HepG2 (cell line): Measurements from ENCODE around the gene MFAP4. TPM values are rescaled to one million over a fixed set of nuclear protein-coding genes. Genes with fewer than 3 reads are reported as not detected.

Experiments used
- AFF4 ChIP-seq: sonication (generic); formaldehyde crosslinking; IDR thresholded peaks from 2 replicates; pipeline ENCODE4 v1.4.0; 2020; ENCODE audit warnings: missing genetic modification reagents
- CHD4 ChIP-seq: fragments of 200-600 bp; sonication (generic); IDR thresholded peaks from 2 replicates; pipeline ENCODE4 v1.7.0; 2017; ENCODE audit warnings: mild to moderate bottlenecking, low read length, borderline replicate concordance
- EED ChIP-seq: sonication (generic); formaldehyde crosslinking; IDR thresholded peaks from 2 replicates; pipeline ENCODE4 v1.5.0; 2020; ENCODE audit warnings: mild to moderate bottlenecking, missing genetic modification reagents
- HOXA9 ChIP-seq: sonication (generic); formaldehyde crosslinking; IDR thresholded peaks from 2 replicates; pipeline ENCODE4 v1.8.1; 2022; ENCODE audit warnings: missing genetic modification reagents, mild to moderate bottlenecking, moderate library complexity, borderline replicate concordance
- PLRG1 ChIP-seq: fragments of 450-650 bp; conservative IDR thresholded peaks from 2 replicates; pipeline ENCODE4 v1.6.1; 2016
- POLR2A ChIP-seq, 2 experiments: IDR thresholded peaks; 2 replicates each; pipeline ENCODE4 v1.6.1; 2011; ENCODE audit warnings: low read depth in 2 of 2, low read length in 2 of 2, mild to moderate bottlenecking in 1 of 2, moderate library complexity in 1 of 2; ENCODE audit not compliant: insufficient read depth in 1 of 2
- RAD51 ChIP-seq: fragments of 450-650 bp; IDR thresholded peaks from 2 replicates; pipeline ENCODE4 v1.6.1; 2016; ENCODE audit warnings: borderline replicate concordance
- SMARCC2 ChIP-seq: fragments of 450-650 bp; IDR thresholded peaks from 2 replicates; pipeline ENCODE4 v1.6.1; 2017; ENCODE audit warnings: antibody characterized with exemption, mild to moderate bottlenecking
- STAT5B ChIP-seq: sonication (generic); formaldehyde crosslinking; IDR thresholded peaks from 2 replicates; pipeline ENCODE4 v1.4.0; 2020; ENCODE audit warnings: missing genetic modification reagents
- ZBTB2 ChIP-seq: sonication (generic); formaldehyde crosslinking; IDR thresholded peaks from 2 replicates; pipeline ENCODE4 v1.8.0; 2022; ENCODE audit warnings: low read depth, missing genetic modification reagents
- ZNF142 ChIP-seq: sonication (generic); formaldehyde crosslinking; IDR thresholded peaks from 2 replicates; pipeline ENCODE4 v1.4.0; 2020; ENCODE audit warnings: missing genetic modification reagents
- ZNF30 ChIP-seq: sonication (generic); formaldehyde crosslinking; IDR thresholded peaks from 2 replicates; pipeline ENCODE4 v1.5.0; 2020; ENCODE audit warnings: mild to moderate bottlenecking, missing genetic modification reagents
- ZNF44 ChIP-seq: sonication (generic); formaldehyde crosslinking; IDR thresholded peaks from 2 replicates; pipeline ENCODE4 v1.5.1; 2020; ENCODE audit warnings: mild to moderate bottlenecking, missing genetic modification reagents
- ZNF547 ChIP-seq: sonication (generic); formaldehyde crosslinking; IDR thresholded peaks from 2 replicates; pipeline ENCODE4 v1.5.1; 2020; ENCODE audit warnings: mild to moderate bottlenecking, missing genetic modification reagents
- ZNF614 ChIP-seq: IDR thresholded peaks from 2 replicates; pipeline ENCODE4 v1.6.1; 2018; ENCODE audit warnings: missing biosample characterization, missing genetic modification reagents, inconsistent platforms, borderline replicate concordance
- ZNF639 ChIP-seq: conservative IDR thresholded peaks from 2 replicates; pipeline ENCODE4 v1.6.1; 2018; ENCODE audit warnings: missing genetic modification reagents
- ZNF780A ChIP-seq: sonication (generic); formaldehyde crosslinking; IDR thresholded peaks from 2 replicates; pipeline ENCODE4 v1.8.0; 2022; ENCODE audit warnings: mild to moderate bottlenecking, missing genetic modification reagents, moderate library complexity
- ZSCAN22 ChIP-seq: sonication (generic); formaldehyde crosslinking; IDR thresholded peaks from 2 replicates; pipeline ENCODE4 v1.4.0; 2020; ENCODE audit warnings: mild to moderate bottlenecking, missing genetic modification reagents
- polyA plus RNA-seq, 8 experiments: library from polyadenylated mRNA; depleted of rRNA in 3 of 8; stranded (reverse) in 7 of 8; unstranded in 1 of 8; fragments of >200 nt; fragmentation: Illumina TruSeq in 4 of 8; extraction: Trizol in 4 of 8; gene quantifications; 2 replicates each; pipeline versions ENCODE4 v1.2.1 to v1.2.3, GENCODE V29; 2011 to 2016; ENCODE audit warnings: low read depth in 4 of 8, missing spikeins in 1 of 8, mixed read lengths in 1 of 8; ENCODE audit not compliant: insufficient read depth in 1 of 8
- total RNA-seq, 5 experiments: library from RNA; depleted of rRNA; stranded (reverse); fragments of >200 nt; fragmentation: Illumina TruSeq; extraction: Trizol; gene quantifications; 2 replicates each; pipeline ENCODE4 v1.2.3, GENCODE V29; 2016; ENCODE audit warnings: low read depth in 1 of 5

MFAP4 gene
- total and polyA plus RNA-seq, 2 of the 13 experiments (the other 11 are each of a cell fraction or from before 2014, with no cell fraction given), result 0.08 TPM; not detected in 1

- no peak for TF ChIP-seq ZBTB2 (CRISPR knock-in tag)
- no peak for TF ChIP-seq ZSCAN22 (CRISPR knock-in tag)
- TF ChIP-seq ZNF780A (CRISPR knock-in tag), result no peak
- no peak for TF ChIP-seq HOXA9
- TF ChIP-seq ZNF547 (CRISPR knock-in tag), result no peak
- TF ChIP-seq ZNF30, result no peak; the same call in 1 of the 2 replicates
- TF ChIP-seq CHD4, result no peak
- peak; percentile 86 for TF ChIP-seq ZNF142 (CRISPR knock-in tag)
- TF ChIP-seq PLRG1, result no peak
- TF ChIP-seq ZNF639 (CRISPR knock-in tag), result no peak
- no peak for TF ChIP-seq AFF4 (CRISPR knock-in tag)
- TF ChIP-seq SMARCC2, result no peak
- no peak for TF ChIP-seq RAD51
- peak; percentile 87; the same call in 1 of the 2 replicates for TF ChIP-seq ZNF614 (CRISPR knock-in tag)
- TF ChIP-seq ZNF44 (CRISPR knock-in tag), result no peak
- TF ChIP-seq POLR2A (IDR thresholded peaks at IDR 0.05; ENCODE audit: insufficient read depth in 1 of 2, low read depth in 2 of 2, low read length in 2 of 2), result peak in 1 of 2 experiments; percentile 72; a peak in 3 of 4 replicates
- 0 out of 2 replicates have a peak, but pooled peaks have one; percentile 80 for TF ChIP-seq EED
- no peak for TF ChIP-seq STAT5B
Measured at GRCh38 chr17:19362277-19363113, 24.5 kb downstream of the MFAP4 start, which contains the start of gene B9D1 (continued).
